Bronchial epithelial cell (primary cell): ENCODE measurements around the gene C17orf114. TPM values are rescaled to one million over a fixed set of nuclear protein-coding genes. Genes with fewer than 3 reads are reported as not detected.

ENCODE experiments used
- DNase-seq: peaks from one replicate; pipeline ENCODE4 v3.0.0-alpha.2; 2010; ENCODE audit warnings: low read depth
- FAIRE-seq: peaks from 2 replicates; lab custom pipeline; 2011; peaks lifted over from hg19 to GRCh38; lab: Jason Lieb, UNC
- H3K27me3 ChIP-seq: 2 replicates; pipeline ENCODE4 v1.5.1; 2011; ENCODE audit warnings: low read length; ENCODE audit not compliant: control insufficient read depth, insufficient read depth
- H3K36me3 ChIP-seq: 2 replicates; pipeline ENCODE4 v1.5.1; 2011; ENCODE audit warnings: low read length; ENCODE audit not compliant: control insufficient read depth, insufficient read depth
- H3K4me3 ChIP-seq: 2 replicates; pipeline ENCODE4 v1.5.1; 2011; ENCODE audit warnings: mild to moderate bottlenecking, low read depth, low read length, control low read depth
- CTCF ChIP-seq: IDR thresholded peaks from 2 replicates; pipeline ENCODE4 v1.5.1; 2011; ENCODE audit warnings: mild to moderate bottlenecking, moderate library complexity, low read length, control low read depth, inconsistent platforms; ENCODE audit not compliant: insufficient read depth, severe bottlenecking
- total RNA-seq: library from RNA; depleted of rRNA; stranded (reverse); fragments of >200 nt; gene quantifications from 2 replicates; pipeline ENCODE4 v1.2.1, GENCODE V29; 2014

Gene C17orf114

GRCh38 chr17:4751932-4752331, 50.2 kb downstream of the C17orf114 start:
- no peak for TF ChIP-seq CTCF
- no peak overlapping the region for H3K4me3 ChIP-seq
- H3K36me3 ChIP-seq: no peaks in the 10 kb centered on the region
- peaks cover 4% of the 10 kb centered on the region for H3K27me3 ChIP-seq
- FAIRE-seq: no peak
- DNase-seq: no peak

Other genes starting within 250 kb of the C17orf114 start
- gene MYBBP1A, start 246.9 kb downstream of the C17orf114 start, total RNA-seq: 45.1 and 60.6 TPM in 2 replicates
- 6.6 and 24.1 TPM in 2 replicates for gene GGT6, start 241.8 kb downstream of the C17orf114 start, total RNA-seq
- not detected in 2 replicates for gene SMTNL2, start 217.8 kb downstream of the C17orf114 start, total RNA-seq
- gene ALOX15, start 160.7 kb downstream of the C17orf114 start, total RNA-seq: under 0.01 TPM in 1 of 2 replicates, not detected in the other
- 11.8 and 13.7 TPM in 2 replicates for gene PELP1, start 98.2 kb downstream of the C17orf114 start, total RNA-seq
- 2.9 and 6.5 TPM in 2 replicates for gene ARRB2, start 91.7 kb downstream of the C17orf114 start, total RNA-seq
- 10.5 and 16.5 TPM in 2 replicates for gene MED11, start 70.9 kb downstream of the C17orf114 start, total RNA-seq
- gene ZMYND15, start 62.5 kb downstream of the C17orf114 start, total RNA-seq: under 0.01 and 0.38 TPM in 2 replicates
- 9.2 and 12.7 TPM in 2 replicates for gene CXCL16, start 62.4 kb downstream of the C17orf114 start, total RNA-seq
- not detected in 2 replicates for gene TM4SF5, start 30.4 kb downstream of the C17orf114 start, total RNA-seq
- 0.77 TPM in 1 of 2 replicates, not detected in the other for gene VMO1, start 16.0 kb downstream of the C17orf114 start, total RNA-seq
- gene GLTPD2, start 13.4 kb downstream of the C17orf114 start, total RNA-seq: not detected in 2 replicates
- gene PSMB6, start 6.2 kb downstream of the C17orf114 start, total RNA-seq: 144 and 157 TPM in 2 replicates
- gene PLD2, start 4.8 kb upstream of the C17orf114 start, total RNA-seq: 20.0 and 41.6 TPM in 2 replicates
- gene MINK1, start 31.0 kb upstream of the C17orf114 start, total RNA-seq: 58.4 and 91.7 TPM in 2 replicates
- 5.5 and 8.3 TPM in 2 replicates for gene C17orf107, start 97.2 kb upstream of the C17orf114 start, total RNA-seq
- 0.13 and 0.79 TPM in 2 replicates for gene CHRNE, start 100.8 kb upstream of the C17orf114 start, total RNA-seq
- not detected in 2 replicates for gene GP1BA, start 129.9 kb upstream of the C17orf114 start, total RNA-seq
- 51.6 and 71.8 TPM in 2 replicates for gene SLC25A11, start 137.7 kb upstream of the C17orf114 start, total RNA-seq
- gene RNF167, start 137.9 kb upstream of the C17orf114 start, total RNA-seq: 15.8 and 26.0 TPM in 2 replicates
- gene PFN1, start 146.2 kb upstream of the C17orf114 start, total RNA-seq: 440 and 907 TPM in 2 replicates
- 0.51 and 1.8 TPM in 2 replicates for gene ENO3, start 148.8 kb upstream of the C17orf114 start, total RNA-seq
- gene SPAG7, start 165.5 kb upstream of the C17orf114 start, total RNA-seq: 40.5 and 64.0 TPM in 2 replicates
- gene CAMTA2, start 185.3 kb upstream of the C17orf114 start, total RNA-seq: 4.7 and 5.9 TPM in 2 replicates
- gene INCA1, start 195.2 kb upstream of the C17orf114 start, total RNA-seq: 0.13 and 0.53 TPM in 2 replicates
- gene KIF1C, start 195.6 kb upstream of the C17orf114 start, total RNA-seq: 89.0 and 232 TPM in 2 replicates
- 0.26 and 0.53 TPM in 2 replicates for gene SLC52A1, start 233.1 kb upstream of the C17orf114 start, total RNA-seq